Sigmoid colon (tissue), 7 donors: ENCODE results near the gene SYCP1. TPM values are rescaled to one million over a fixed set of nuclear protein-coding genes. Genes with fewer than 3 reads are reported as not detected.

Source experiments
- DNase-seq: peaks from one replicate; pipeline ENCODE4 v3.0.0-alpha.2; 2019
- H3K27ac ChIP-seq, 4 donors: fragments of 200-600 bp; sonication (generic); one replicate each; pipeline ENCODE4 v1.5.1; 2016 to 2019; ENCODE audit warnings: mild to moderate bottlenecking in 1 of 4
- H3K27me3 ChIP-seq, 3 donors: fragments of 200-600 bp; sonication (generic); one replicate each; pipeline ENCODE4 v1.5.1; 2019; ENCODE audit warnings: mild to moderate bottlenecking in 1 of 3
- H3K36me3 ChIP-seq, 4 donors: fragments of 200-600 bp; sonication (generic); one replicate each; pipeline ENCODE4 v1.5.1; 2016 to 2019
- H3K4me1 ChIP-seq, 4 donors: fragments of 200-600 bp; sonication (generic); one replicate each; pipeline ENCODE4 v1.5.1; 2017 to 2019
- H3K4me3 ChIP-seq, 4 donors: fragments of 200-600 bp; sonication (generic); one replicate each; pipeline ENCODE4 v1.5.1; 2017 to 2019; ENCODE audit warnings: mild to moderate bottlenecking in 2 of 4, moderate library complexity in 1 of 4
- H3K9me3 ChIP-seq, 4 donors: fragments of 200-600 bp in 3 of 4; sonication (generic) in 3 of 4; one replicate each; pipeline versions ENCODE4 v1.5.1 to v1.6.1; 2013 to 2019
- CTCF ChIP-seq, 4 experiments: fragments of 450-650 bp in 3 of 4; fragments of 200-600 bp in 1 of 4; IDR thresholded peaks; one replicate each; pipeline ENCODE4 v1.5.1; 2016 to 2019; ENCODE audit warnings: antibody characterized with exemption in 4 of 4, mild to moderate bottlenecking in 3 of 4, moderate library complexity in 2 of 4
- EP300 ChIP-seq, 4 donors: sonication (generic); formaldehyde crosslinking; IDR thresholded peaks; one replicate each; pipeline ENCODE4 v1.6.1; 2017; ENCODE audit warnings: antibody characterized with exemption in 4 of 4
- POLR2A ChIP-seq, 2 donors: fragments of 450-650 bp; IDR thresholded peaks; one replicate each; pipeline ENCODE4 v1.6.1; 2016; ENCODE audit warnings: antibody characterized with exemption in 2 of 2, mild to moderate bottlenecking in 2 of 2, moderate library complexity in 2 of 2
- POLR2AphosphoS5 ChIP-seq, 4 donors: sonication (generic); formaldehyde crosslinking; IDR thresholded peaks; one replicate each; pipeline ENCODE4 v1.6.1; 2017; ENCODE audit warnings: antibody characterized with exemption in 4 of 4
- WGBS, 2 donors: extraction: QIAGEN DNeasy Blood & Tissue Kit; methylation state at CpG; one replicate each; pipeline ENCODE4 v1.1.7; 2013; 5-methylcytosine and 5-hydroxymethylcytosine counted together
- intact Hi-C: fragments of 100-400 bp; cut with DNase I; formaldehyde crosslinking; loops from one replicate; pipeline ENCODE4 v1.15.1; 2023
- polyA plus RNA-seq, 3 donors: library from polyadenylated mRNA; stranded (reverse); fragments of 200-250 nt; gene quantifications; one replicate each; pipeline ENCODE4 v1.2.3, GENCODE V29; 2013
- total RNA-seq, 4 donors: library from RNA; depleted of rRNA; stranded (reverse); fragments of >200 nt; gene quantifications; one replicate each; pipeline ENCODE4 v1.1.0, GENCODE V29; 2016
- donor health status: healthy with polysubstance abuse.
- donor health status: Bipolar disorder and iron deficiency.
- donor health status: healthy.

The SYCP1 gene
- total RNA-seq (not detected), polyA plus RNA-seq (not detected)

GRCh38 chr1:114854693-114855320 lies at the start of gene SYCP1:
TSS of gene SYCP1 (plus strand) at chr1:114854863. CDS start at chr1:114855465, 602 bp downstream.
- Histone ChIP-seq H3K27ac (no peak within 1 kb of the TSS), H3K27me3 (peaks cover 0 to 37% (median 3%) of the 10 kb centered on the region in 3 donors), H3K4me3 (peak within 1 kb of the TSS in 2 of 4 donors; percentile 4 to 21), H3K9me3 (no peaks in the 10 kb centered on the region), H3K36me3 (no peaks in the 10 kb centered on the region), H3K4me1 (peaks cover 0 to 9% (median 1%) of the 10 kb centered on the region in 4 donors)
- intact Hi-C loops: no loop called here
- 32 to 53% methylated on average over 40 of the region's 40 CpGs for WGBS, 2 donors
- TF ChIP-seq POLR2AphosphoS5 (IDR thresholded peaks at IDR 0.05): no peak
- TF ChIP-seq CTCF (IDR thresholded peaks at IDR 0.05): no peak
- no peak for TF ChIP-seq POLR2A (IDR thresholded peaks at IDR 0.05)
- TF ChIP-seq EP300 (IDR thresholded peaks at IDR 0.05): no peak
- no peak for DNase-seq

DNA sequence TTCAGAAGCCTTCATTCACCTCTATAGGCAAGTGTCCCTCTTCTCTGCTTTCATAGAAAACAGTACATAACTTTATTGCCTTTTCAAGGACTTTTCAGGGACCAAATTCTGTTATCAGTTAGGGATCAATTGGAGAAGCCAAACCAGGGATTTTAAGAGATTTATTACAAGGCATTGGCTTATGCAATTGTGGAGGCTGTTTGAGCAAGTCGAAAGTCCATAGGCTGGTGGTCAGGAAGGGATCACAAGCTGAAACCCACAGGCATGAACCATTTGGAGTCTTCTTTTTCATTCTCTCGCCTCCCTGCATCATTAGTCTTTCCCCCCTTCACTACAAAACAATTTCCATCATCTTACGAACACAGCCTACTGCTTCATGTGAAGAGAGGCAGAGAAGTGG lies 34.8 kb upstream of the SYCP1 start:
- intact Hi-C loops: no loop called here
- Histone ChIP-seq H3K27me3 (no peaks in the 10 kb centered on the region), H3K4me3 (no peak overlapping the region), H3K4me1 (no peaks in the 10 kb centered on the region), H3K36me3 (no peaks in the 10 kb centered on the region), H3K27ac (no peak overlapping the region), H3K9me3 (no peaks in the 10 kb centered on the region)
- 82 to 86% methylated on average over 3 of the region's 3 CpGs for WGBS, 2 donors
- no peak for DNase-seq
- TF ChIP-seq EP300 (IDR thresholded peaks at IDR 0.05): no peak
- TF ChIP-seq CTCF (IDR thresholded peaks at IDR 0.05): no peak
- TF ChIP-seq POLR2AphosphoS5 (IDR thresholded peaks at IDR 0.05): no peak
- no peak for TF ChIP-seq POLR2A (IDR thresholded peaks at IDR 0.05)

- Histone ChIP-seq H3K4me3 (no peak overlapping the region), H3K4me1 (no peaks in the 10 kb centered on the region), H3K36me3 (no peaks in the 10 kb centered on the region), H3K27me3 (no peaks in the 10 kb centered on the region), H3K9me3 (no peaks in the 10 kb centered on the region), H3K27ac (no peak overlapping the region)
- TF ChIP-seq EP300 (IDR thresholded peaks at IDR 0.05) (no peak), CTCF (IDR thresholded peaks at IDR 0.05) (no peak), POLR2A (IDR thresholded peaks at IDR 0.05) (no peak), POLR2AphosphoS5 (IDR thresholded peaks at IDR 0.05) (no peak)
- 91 to 96% methylated on average over 2 of the region's 2 CpGs for WGBS, 2 donors
- no peak for DNase-seq
- intact Hi-C loops: no loop called here
Measured at GRCh38 chr1:114820392-114820791, 34.3 kb upstream of the SYCP1 start.

GRCh38 chr1:114821978-114822377 lies 32.7 kb upstream of the SYCP1 start:
- intact Hi-C loops: no loop called here
- H3K4me1 ChIP-seq: no peaks in the 10 kb centered on the region
- no peak for DNase-seq

More at GRCh38 chr1:114821978-114822377, 32.7 kb upstream of the SYCP1 start:
- Histone ChIP-seq H3K4me3 (no peak overlapping the region), H3K9me3 (no peaks in the 10 kb centered on the region), H3K27ac (no peak overlapping the region), H3K36me3 (no peaks in the 10 kb centered on the region), H3K27me3 (no peaks in the 10 kb centered on the region)
- TF ChIP-seq CTCF (IDR thresholded peaks at IDR 0.05): no peak
- no peak for TF ChIP-seq EP300 (IDR thresholded peaks at IDR 0.05)
